GM18517 (cell line): ENCODE measurements around the gene LST1.
"Not testable (repeated sequence)": the region's sequence is repeated elsewhere in the genome, so short reads cannot be mapped to it uniquely, and the experiment has no call there.

Experiments
- ATAC-seq: cut with Tn5 transposase; IDR thresholded peaks from one replicate; pipeline ENCODE4 v1.9.1; 2021; ENCODE audit warnings: mild to moderate bottlenecking, moderate library complexity; ENCODE audit not compliant: unreplicated experiment

Gene LST1

GRCh38 chr6:31580438-31580740, 5.7 kb upstream of the LST1 start:
- no peak for ATAC-seq

GRCh38 chr6:31580807-31581433, 5.2 kb upstream of the LST1 start:
- ATAC-seq, result peak; percentile 50

GRCh38 chr6:31581434-31582229, 4.4 kb upstream of the LST1 start:
- no peak for ATAC-seq

GRCh38 chr6:31582230-31582643, 3.8 kb upstream of the LST1 start, which contains the start of gene LTB:
Gene LTB (minus strand): TSS chr6:31582424. CDS start chr6:31582417, 7 bp downstream.
- no peak for ATAC-seq

- ATAC-seq, result no peak
Observed at GRCh38 chr6:31585491-31585890, 586 bp upstream of the LST1 start.

GRCh38 chr6:31586599-31587281, 663 bp downstream of the LST1 start:
- no peak for ATAC-seq

GRCh38 chr6:31587791-31588777, 2.0 kb downstream of the LST1 start:
- ATAC-seq, result peak; percentile 48

- no peak for ATAC-seq
Observed at GRCh38 chr6:31588871-31589650, 3.0 kb downstream of the LST1 start.

- not testable (repeated sequence) for ATAC-seq
Observed at GRCh38 chr6:31590691-31591090, 4.6 kb downstream of the LST1 start.

- no peak for ATAC-seq
Observed at GRCh38 chr6:31592396-31592771, 6.3 kb downstream of the LST1 start.

GRCh38 chr6:31597006-31597405, 10.9 kb downstream of the LST1 start:
- ATAC-seq, result no peak

- ATAC-seq, result no peak
Observed at GRCh38 chr6:31607317-31607716, 21.2 kb downstream of the LST1 start.

GRCh38 chr6:31609519-31610406, 23.7 kb downstream of the LST1 start:
- no peak for ATAC-seq

- no peak for ATAC-seq
Observed at GRCh38 chr6:31610968-31611367, 24.9 kb downstream of the LST1 start.

GRCh38 chr6:31614075-31614619, 28.1 kb downstream of the LST1 start:
- ATAC-seq, result no peak

GRCh38 chr6:31614684-31615578, 28.9 kb downstream of the LST1 start, which contains the start of gene AIF1:
Gene AIF1 (plus strand): TSS chr6:31615234. CDS start chr6:31615330, 96 bp downstream.
- no peak for ATAC-seq

GRCh38 chr6:31615748-31616147, 29.7 kb downstream of the LST1 start:
- no peak for ATAC-seq

GRCh38 chr6:31617010-31617409, 30.9 kb downstream of the LST1 start:
- no peak for ATAC-seq
